Measurements from ENCODE around the gene INTS4.
"Not testable (repeated sequence)": the region's sequence is repeated elsewhere in the genome, so short reads cannot be mapped to it uniquely, and the experiment has no call there.

INTS4 gene

DNA sequence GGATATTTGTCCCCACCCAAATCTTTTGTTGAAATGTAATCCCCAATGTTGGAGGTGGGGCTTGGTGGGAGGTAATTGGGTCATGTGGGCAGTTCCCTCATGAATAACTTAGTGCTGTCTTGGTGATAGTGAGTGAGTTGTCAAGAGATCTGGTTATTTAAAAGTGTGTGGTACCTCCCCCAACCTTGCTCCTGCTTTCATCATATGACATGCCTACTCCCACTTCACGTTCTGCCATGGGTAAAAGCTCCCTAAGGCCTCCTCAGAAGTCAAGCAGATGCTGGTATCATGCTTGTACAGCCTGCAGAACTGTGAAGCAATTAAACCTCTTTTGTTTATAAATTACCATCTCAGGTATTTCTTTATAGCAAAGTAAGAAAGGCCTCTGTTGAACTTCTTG, 143.0 kb downstream of the INTS4 start:
- in situ Hi-C loops (cut with MboI; ENCODE audit: low pct_unique_long_range_greater_than_20kb, low sequenced_read_pairs, unreplicated experiment): no loop called here
- DNase-seq (ENCODE audit: low spot score): no peak
- TF ChIP-seq, protein P1, sequence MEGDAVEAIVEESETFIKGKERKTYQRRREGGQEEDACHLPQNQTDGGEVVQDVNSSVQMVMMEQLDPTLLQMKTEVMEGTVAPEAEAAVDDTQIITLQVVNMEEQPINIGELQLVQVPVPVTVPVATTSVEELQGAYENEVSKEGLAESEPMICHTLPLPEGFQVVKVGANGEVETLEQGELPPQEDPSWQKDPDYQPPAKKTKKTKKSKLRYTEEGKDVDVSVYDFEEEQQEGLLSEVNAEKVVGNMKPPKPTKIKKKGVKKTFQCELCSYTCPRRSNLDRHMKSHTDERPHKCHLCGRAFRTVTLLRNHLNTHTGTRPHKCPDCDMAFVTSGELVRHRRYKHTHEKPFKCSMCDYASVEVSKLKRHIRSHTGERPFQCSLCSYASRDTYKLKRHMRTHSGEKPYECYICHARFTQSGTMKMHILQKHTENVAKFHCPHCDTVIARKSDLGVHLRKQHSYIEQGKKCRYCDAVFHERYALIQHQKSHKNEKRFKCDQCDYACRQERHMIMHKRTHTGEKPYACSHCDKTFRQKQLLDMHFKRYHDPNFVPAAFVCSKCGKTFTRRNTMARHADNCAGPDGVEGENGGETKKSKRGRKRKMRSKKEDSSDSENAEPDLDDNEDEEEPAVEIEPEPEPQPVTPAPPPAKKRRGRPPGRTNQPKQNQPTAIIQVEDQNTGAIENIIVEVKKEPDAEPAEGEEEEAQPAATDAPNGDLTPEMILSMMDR (IDR thresholded peaks at IDR 0.05; ENCODE audit: extremely low read depth, insufficient read depth, missing control alignments): no peak

DNA sequence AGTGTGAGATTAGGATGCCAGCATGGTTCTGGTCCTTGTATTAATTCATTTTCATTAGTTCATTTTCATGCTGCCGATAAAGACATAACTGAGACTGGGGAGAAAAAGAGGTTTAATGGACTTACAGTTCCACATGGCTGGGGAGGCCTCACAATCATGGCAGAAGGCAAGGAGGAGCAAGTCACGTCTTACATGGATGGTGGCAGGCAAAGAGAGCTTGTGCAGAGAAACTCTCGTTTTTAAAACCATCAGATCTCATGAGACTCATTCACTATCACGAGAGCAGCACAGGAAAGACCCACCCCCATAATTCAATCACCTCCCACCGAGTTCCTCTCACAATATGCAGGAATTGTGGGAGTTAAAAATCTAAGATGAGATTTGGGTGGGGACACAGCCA, 150.8 kb downstream of the INTS4 start:
- in situ Hi-C loops (cut with MboI; ENCODE audit: low pct_unique_long_range_greater_than_20kb, low sequenced_read_pairs, unreplicated experiment); DNase-seq (ENCODE audit: low spot score): not testable (repeated sequence)

DNA sequence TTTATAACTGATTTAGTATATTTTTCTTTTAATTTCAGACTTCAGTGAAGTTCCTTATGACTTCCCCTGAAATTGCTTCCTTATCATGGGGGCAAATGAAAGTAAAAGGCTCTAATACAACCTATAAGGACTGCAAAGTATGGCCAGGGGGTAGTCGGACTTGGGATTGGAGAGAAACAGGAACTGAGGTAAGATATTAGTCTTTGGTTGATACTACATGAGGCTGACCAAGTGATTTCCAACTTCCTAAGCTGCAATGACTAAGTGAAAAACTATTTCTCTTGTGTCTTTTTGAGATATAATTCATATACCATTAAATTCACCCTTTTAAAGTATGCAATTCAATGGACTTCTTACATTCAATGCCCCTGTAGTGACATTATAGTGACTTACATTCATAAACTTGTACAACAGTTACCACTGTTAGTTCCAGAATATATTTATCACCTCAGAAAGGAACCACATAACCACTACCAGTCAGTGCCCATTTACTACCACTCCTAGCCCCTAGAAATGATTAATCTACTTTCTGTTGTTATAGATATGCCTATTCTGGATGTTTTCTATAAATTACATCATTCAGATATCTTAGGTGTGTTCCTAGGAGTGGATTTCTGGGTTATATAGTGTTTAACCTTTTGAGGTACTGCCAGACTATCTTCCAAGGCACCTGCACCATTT, 151.9 kb downstream of the INTS4 start:
- TF ChIP-seq, protein P1 (IDR thresholded peaks at IDR 0.05; ENCODE audit: extremely low read depth, insufficient read depth, missing control alignments): no peak
- in situ Hi-C loops (cut with MboI; ENCODE audit: low pct_unique_long_range_greater_than_20kb, low sequenced_read_pairs, unreplicated experiment): no loop called here
- no peak for DNase-seq (ENCODE audit: low spot score)

DNA sequence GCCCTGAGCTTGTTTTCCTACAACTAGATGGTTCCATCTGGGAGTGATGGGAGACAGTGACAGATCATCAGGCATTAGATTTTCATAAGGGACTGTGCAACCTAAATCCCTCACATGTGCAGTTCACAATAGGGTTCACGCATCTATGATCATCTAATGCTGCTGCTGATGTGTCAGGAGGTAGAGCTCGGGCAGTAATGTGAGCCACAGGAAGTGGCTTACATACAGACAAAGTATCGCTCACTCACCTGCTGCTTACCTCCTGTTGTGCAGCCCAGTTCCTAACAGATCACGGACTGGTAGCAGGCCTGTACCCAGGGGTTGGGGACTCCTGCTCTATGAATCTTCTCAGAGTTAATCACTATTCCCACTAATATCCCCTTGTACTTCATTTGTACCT, 161.2 kb downstream of the INTS4 start:
- DNase-seq (ENCODE audit: low spot score): no peak

DNA sequence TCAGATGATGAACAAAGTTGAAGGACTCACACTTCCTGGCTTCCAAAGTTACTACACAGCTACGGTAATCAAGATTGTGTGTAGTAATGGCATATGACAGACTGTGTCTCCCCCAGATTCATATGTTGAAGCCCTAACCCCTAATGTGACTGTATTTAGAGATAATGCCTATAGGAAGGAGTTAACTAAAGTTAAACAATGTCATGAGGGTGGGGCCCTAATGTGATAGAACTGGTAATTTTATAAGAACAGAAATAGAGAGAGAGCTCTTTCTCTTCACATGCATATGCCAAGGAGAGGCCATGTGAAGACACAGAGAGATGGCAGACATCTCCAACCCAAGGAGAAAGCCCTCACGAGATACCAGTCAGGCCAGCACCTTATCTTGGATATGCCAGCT, 165.5 kb downstream of the INTS4 start:
- in situ Hi-C loops (cut with MboI; ENCODE audit: low pct_unique_long_range_greater_than_20kb, low sequenced_read_pairs, unreplicated experiment): no loop called here
- no peak for DNase-seq (ENCODE audit: low spot score)

More for the DNA sequence above, 161.2 kb downstream of the INTS4 start:
- TF ChIP-seq, protein P1 (IDR thresholded peaks at IDR 0.05; ENCODE audit: extremely low read depth, insufficient read depth, missing control alignments): no peak
- in situ Hi-C loops (cut with MboI; ENCODE audit: low pct_unique_long_range_greater_than_20kb, low sequenced_read_pairs, unreplicated experiment): no loop called here

More for the DNA sequence above, 165.5 kb downstream of the INTS4 start:
- TF ChIP-seq, protein P1 (IDR thresholded peaks at IDR 0.05; ENCODE audit: extremely low read depth, insufficient read depth, missing control alignments): no peak

Data from GM13977 (cell line).